ENCODE measurements around the gene KIF1A.

The KIF1A gene

DNA sequence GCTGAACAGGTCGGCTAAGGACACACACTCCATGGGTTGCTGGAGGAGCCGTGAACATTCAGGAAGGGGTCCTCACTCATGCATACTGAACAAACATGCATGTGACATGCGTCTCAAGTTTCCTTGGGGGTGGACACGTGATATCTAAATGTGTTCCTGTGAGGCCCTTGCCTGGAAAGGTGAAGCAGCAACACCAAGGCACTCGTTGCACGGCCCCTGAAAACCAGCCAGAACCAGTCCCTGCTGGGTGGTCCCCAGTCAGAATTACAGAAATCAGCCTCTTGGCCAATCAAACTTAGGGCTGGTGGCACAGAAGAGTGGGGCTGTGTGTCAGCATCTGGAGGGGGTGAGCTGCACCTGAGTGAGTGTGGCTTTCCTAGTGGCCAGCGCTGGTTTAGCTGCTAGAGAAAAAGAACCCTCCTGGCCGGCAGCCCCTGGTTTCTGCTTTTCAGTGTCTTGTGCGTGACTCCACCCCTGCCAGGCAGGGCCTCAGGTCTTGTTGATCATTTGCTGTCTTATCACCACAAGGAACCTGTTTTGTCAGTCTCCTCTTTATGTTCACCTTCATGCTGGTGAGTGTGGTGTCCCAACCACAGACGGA, 134.1 kb downstream of the KIF1A start:
- TF ChIP-seq USF1 (IDR thresholded peaks at IDR 0.05), result no peak
- no peak for TF ChIP-seq TEAD4 (IDR thresholded peaks at IDR 0.05)
- TF ChIP-seq TCF12 (IDR thresholded peaks at IDR 0.05; ENCODE audit: low read depth), result no peak
- TF ChIP-seq TAF1 (IDR thresholded peaks at IDR 0.05; ENCODE audit: low read depth), result no peak
- no peak for TF ChIP-seq NFIC (IDR thresholded peaks at IDR 0.05)
- TF ChIP-seq RAD21 (IDR thresholded peaks at IDR 0.05; ENCODE audit: low read depth), result no peak
- TF ChIP-seq CEBPB (IDR thresholded peaks at IDR 0.05), result no peak

DNA sequence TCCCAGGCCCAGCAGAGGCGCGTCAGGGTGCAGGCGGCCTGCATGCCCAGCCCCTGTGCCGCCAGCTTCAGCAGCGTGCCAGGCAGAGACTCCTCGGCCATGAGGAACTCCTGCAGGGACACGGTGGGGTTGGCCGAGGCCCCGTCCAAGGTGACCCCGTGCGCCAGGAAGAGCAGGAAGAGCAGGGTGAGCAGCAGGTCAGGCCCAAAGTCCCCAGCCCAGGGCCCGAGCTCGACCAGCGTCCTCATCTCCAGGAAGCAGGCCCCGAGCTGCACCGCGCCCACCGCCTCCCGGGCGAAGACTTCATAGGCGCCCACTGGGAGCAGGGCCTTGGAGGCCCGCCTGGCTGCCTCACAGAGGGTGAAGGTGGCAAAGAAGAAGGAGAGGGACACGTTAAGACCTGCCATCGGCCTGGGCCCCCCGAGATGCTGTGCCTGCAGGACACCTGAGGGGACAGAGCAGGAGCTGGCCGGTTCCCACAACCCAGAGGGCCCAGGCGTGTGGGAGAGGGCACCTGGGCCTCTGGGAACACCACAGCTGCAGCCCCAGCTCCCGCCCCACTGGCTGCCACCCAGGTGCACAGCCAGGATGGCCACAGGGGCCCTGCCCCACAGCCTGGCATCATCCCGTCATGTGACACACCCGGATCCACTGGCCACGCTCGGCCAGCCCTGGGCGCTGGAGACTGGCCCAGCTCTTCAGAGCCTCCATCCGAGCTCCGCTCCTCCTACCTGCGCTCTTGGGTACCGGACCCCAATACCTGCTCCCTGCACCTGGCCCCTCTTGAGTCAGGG, 137.4 kb downstream of the KIF1A start, which contains the start of gene AQP12B:
AQP12B (minus strand) TSS at position 455 of the 794 bp plus-strand sequence; CDS start at position 407, 48 bp downstream.
- peak; percentile 26; the same call in 1 of the 2 replicates for TF ChIP-seq USF1 (IDR thresholded peaks at IDR 0.05)

DNA sequence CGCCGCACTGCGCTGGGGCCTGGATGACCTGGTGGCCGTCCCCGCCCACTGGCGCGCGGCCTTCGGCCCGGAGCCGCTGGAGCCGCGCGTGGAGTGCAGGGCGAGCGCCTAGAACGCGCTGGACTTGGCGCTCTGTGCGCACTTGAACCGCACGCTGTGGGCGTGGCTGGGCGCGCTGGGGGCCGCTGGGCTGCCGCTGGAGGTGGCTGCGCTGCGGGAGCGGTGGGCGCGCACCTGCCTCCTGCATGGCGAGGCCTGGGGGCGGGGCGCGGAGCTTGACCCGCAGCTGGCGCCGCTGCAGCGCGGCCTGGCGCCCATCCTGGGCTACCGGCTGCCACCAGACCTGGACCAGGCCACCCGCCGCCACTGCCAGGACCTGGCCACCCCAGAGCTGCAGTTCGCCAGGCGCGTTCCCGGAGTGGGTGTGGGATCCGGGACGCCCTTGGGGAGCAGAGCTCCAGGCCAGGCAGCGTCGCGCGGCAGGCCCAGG, 147.3 kb downstream of the KIF1A start:
- TF ChIP-seq CEBPB (IDR thresholded peaks at IDR 0.05) (no peak), TCF12 (IDR thresholded peaks at IDR 0.05; ENCODE audit: low read depth) (no peak), EP300 (IDR thresholded peaks at IDR 0.05; ENCODE audit: borderline replicate concordance) (no peak), TEAD4 (IDR thresholded peaks at IDR 0.05) (no peak), ZBTB7A (IDR thresholded peaks at IDR 0.05; ENCODE audit: low read depth) (no peak)

GRCh38 chr2:240672076-240672700, 147.8 kb downstream of the KIF1A start:
- TF ChIP-seq, protein P1, sequence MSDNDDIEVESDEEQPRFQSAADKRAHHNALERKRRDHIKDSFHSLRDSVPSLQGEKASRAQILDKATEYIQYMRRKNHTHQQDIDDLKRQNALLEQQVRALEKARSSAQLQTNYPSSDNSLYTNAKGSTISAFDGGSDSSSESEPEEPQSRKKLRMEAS (IDR thresholded peaks at IDR 0.05), result no peak
- TF ChIP-seq TCF12 (IDR thresholded peaks at IDR 0.05; ENCODE audit: low read depth) (no peak), ZBTB7A (IDR thresholded peaks at IDR 0.05; ENCODE audit: low read depth) (no peak), TAF1 (IDR thresholded peaks at IDR 0.05; ENCODE audit: low read depth) (no peak)

- TF ChIP-seq CEBPB (IDR thresholded peaks at IDR 0.05) (no peak), CREB1 (IDR thresholded peaks at IDR 0.05; ENCODE audit: low read depth) (no peak), EGR1 (IDR thresholded peaks at IDR 0.05) (no peak), TCF12 (IDR thresholded peaks at IDR 0.05; ENCODE audit: low read depth) (no peak)
These were observed 149.1 kb downstream of the KIF1A start for GRCh38 chr2:240670950-240671349.

DNA sequence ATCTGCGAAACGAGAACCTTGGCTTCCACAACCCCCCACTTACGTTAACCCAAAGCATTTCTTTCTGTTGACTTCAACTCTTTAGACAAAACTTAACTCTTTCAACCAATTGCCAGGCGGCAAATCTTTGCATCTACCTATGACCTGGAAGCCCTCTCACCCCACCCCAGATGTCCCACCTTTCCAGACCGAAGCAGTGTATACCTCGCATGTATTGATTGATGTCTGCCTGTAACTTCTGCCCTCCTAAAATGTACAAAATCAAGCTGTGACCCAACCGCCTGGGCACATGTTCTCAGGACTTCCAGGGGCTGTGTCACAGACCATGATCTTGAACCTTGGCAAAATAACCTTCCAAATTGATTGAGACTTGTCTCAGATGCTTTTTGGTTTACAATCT, 149.6 kb downstream of the KIF1A start:
- TF ChIP-seq RAD21 (IDR thresholded peaks at IDR 0.05; ENCODE audit: low read depth) (no peak), NFIC (IDR thresholded peaks at IDR 0.05) (no peak), TAF1 (IDR thresholded peaks at IDR 0.05; ENCODE audit: low read depth) (no peak)

DNA sequence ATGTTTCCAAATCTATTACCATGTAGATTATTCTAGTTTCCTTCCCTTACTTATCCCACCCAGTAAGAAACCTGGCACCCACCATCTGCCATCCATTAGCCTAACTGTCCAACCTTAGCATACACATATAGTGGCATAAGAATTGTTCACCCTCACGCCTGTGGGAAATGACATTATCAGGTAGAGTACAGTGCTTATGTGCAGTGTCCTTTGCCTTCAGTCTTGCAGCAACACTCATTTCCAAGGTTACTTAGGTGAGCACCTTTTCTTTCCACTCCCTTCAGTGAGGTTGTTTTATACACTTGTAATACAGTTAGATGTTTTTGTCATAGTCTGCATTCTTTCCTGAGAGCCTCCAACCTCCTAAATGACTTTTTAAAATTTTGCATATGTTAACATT, 155.4 kb downstream of the KIF1A start:
- no peak for TF ChIP-seq YY1 (IDR thresholded peaks at IDR 0.05; ENCODE audit: low read depth)
- no peak for TF ChIP-seq FOXM1 (IDR thresholded peaks at IDR 0.05; ENCODE audit: borderline replicate concordance, low read depth)
- no peak for TF ChIP-seq REST (IDR thresholded peaks at IDR 0.05; ENCODE audit: low read depth)
- TF ChIP-seq CREB1 (IDR thresholded peaks at IDR 0.05; ENCODE audit: low read depth), result no peak
- no peak for TF ChIP-seq NFIC (IDR thresholded peaks at IDR 0.05)
- TF ChIP-seq TEAD4 (IDR thresholded peaks at IDR 0.05), result no peak
- TF ChIP-seq RAD21 (IDR thresholded peaks at IDR 0.05; ENCODE audit: low read depth), result no peak
- no peak for TF ChIP-seq EP300 (IDR thresholded peaks at IDR 0.05; ENCODE audit: borderline replicate concordance)
- TF ChIP-seq, protein P1 (IDR thresholded peaks at IDR 0.05), result no peak

Data from Ishikawa (cell line).